Liver (tissue), 9 donors: ENCODE measurements around the gene TTC28. TPM values are rescaled to one million over a fixed set of nuclear protein-coding genes. Genes with fewer than 3 reads are reported as not detected.

Experiments used
- DNase-seq: peaks from one replicate; pipeline ENCODE4 v3.0.0-alpha.2; 2017; ENCODE audit warnings: low spot score
- H3K27ac ChIP-seq, 2 donors: one replicate each; pipeline ENCODE4 v1.7.0; 2013; ENCODE audit warnings: inconsistent platforms in 2 of 2, low read length in 2 of 2, control low read depth in 1 of 2, low read depth in 1 of 2, mild to moderate bottlenecking in 1 of 2
- H3K27me3 ChIP-seq, 4 donors: one replicate each; pipeline versions ENCODE4 v1.6.1 to v1.7.0; 2013; ENCODE audit warnings: low read length in 3 of 4, inconsistent platforms in 1 of 4, mild to moderate bottlenecking in 1 of 4, moderate library complexity in 1 of 4; ENCODE audit not compliant: control insufficient read depth in 4 of 4, insufficient read depth in 4 of 4
- H3K36me3 ChIP-seq, 4 donors: one replicate each; pipeline versions ENCODE4 v1.6.1 to v1.7.0; 2013; ENCODE audit warnings: low read length in 3 of 4, mild to moderate bottlenecking in 3 of 4, low read depth in 1 of 4, moderate library complexity in 1 of 4; ENCODE audit not compliant: control insufficient read depth in 4 of 4, insufficient read depth in 3 of 4
- H3K4me1 ChIP-seq, 4 donors: one replicate each; pipeline versions ENCODE4 v1.6.1 to v1.7.0; 2013; ENCODE audit warnings: low read length in 3 of 4, mild to moderate bottlenecking in 3 of 4, moderate library complexity in 1 of 4; ENCODE audit not compliant: control insufficient read depth in 4 of 4, insufficient read depth in 4 of 4
- H3K4me3 ChIP-seq, 3 donors: one replicate each; pipeline versions ENCODE4 v1.6.1 to v1.7.0; 2013; ENCODE audit warnings: low read length in 3 of 3, control low read depth in 1 of 3, low read depth in 1 of 3, mild to moderate bottlenecking in 1 of 3
- H3K9ac ChIP-seq, 2 donors: one replicate each; pipeline ENCODE4 v1.7.0; 2013; ENCODE audit warnings: low read length in 2 of 2, mild to moderate bottlenecking in 2 of 2, moderate library complexity in 2 of 2, control low read depth in 1 of 2, low read depth in 1 of 2
- H3K9me3 ChIP-seq, 4 donors: one replicate each; pipeline versions ENCODE4 v1.6.1 to v1.7.0; 2013; ENCODE audit warnings: low read length in 3 of 4; ENCODE audit not compliant: control insufficient read depth in 4 of 4
- ATF3 ChIP-seq: IDR thresholded peaks from 2 replicates; pipeline ENCODE4 v1.6.1; 2016; ENCODE audit warnings: antibody characterized with exemption
- CTCF ChIP-seq: fragments of 150-350 bp; IDR thresholded peaks from 2 replicates; pipeline ENCODE4 v1.5.1; 2017; ENCODE audit warnings: improper control_type of control experiment, low read depth, low read length; ENCODE audit not compliant: missing input control
- FOXA1 ChIP-seq: IDR thresholded peaks from 2 replicates; pipeline ENCODE4 v1.6.1; 2016; ENCODE audit warnings: antibody characterized with exemption
- FOXA2 ChIP-seq: IDR thresholded peaks from 2 replicates; pipeline ENCODE4 v1.6.1; 2016; ENCODE audit warnings: antibody characterized with exemption
- GABPA ChIP-seq, 2 donors: IDR thresholded peaks in 1 of 2; conservative IDR thresholded peaks in 1 of 2; 2 replicates each; pipeline ENCODE4 v1.6.1; 2016; ENCODE audit warnings: antibody characterized with exemption in 2 of 2, mild to moderate bottlenecking in 1 of 2, moderate library complexity in 1 of 2
- HNF4A ChIP-seq, 2 donors: conservative IDR thresholded peaks; 2 replicates each; pipeline ENCODE4 v1.6.1; 2016; ENCODE audit warnings: antibody characterized with exemption in 2 of 2, mild to moderate bottlenecking in 2 of 2
- HNF4G ChIP-seq: IDR thresholded peaks from 2 replicates; pipeline ENCODE4 v1.6.1; 2016; ENCODE audit warnings: antibody characterized with exemption
- JUND ChIP-seq, 2 donors: IDR thresholded peaks; 2 replicates each; pipeline ENCODE4 v1.6.1; 2016; ENCODE audit warnings: antibody characterized with exemption in 2 of 2
- MAX ChIP-seq: IDR thresholded peaks from 2 replicates; pipeline ENCODE4 v1.6.1; 2016; ENCODE audit warnings: antibody characterized with exemption
- NR2F2 ChIP-seq: IDR thresholded peaks from 2 replicates; pipeline ENCODE4 v1.6.1; 2016; ENCODE audit warnings: antibody characterized with exemption
- RAD21 ChIP-seq, 2 donors: IDR thresholded peaks; 2 replicates each; pipeline ENCODE4 v1.6.1; 2016; ENCODE audit warnings: antibody characterized with exemption in 2 of 2, mild to moderate bottlenecking in 2 of 2
- REST ChIP-seq: IDR thresholded peaks from 2 replicates; pipeline ENCODE4 v1.6.1; 2016; ENCODE audit warnings: antibody characterized with exemption, mild to moderate bottlenecking
- RXRA ChIP-seq, 2 donors: IDR thresholded peaks; 2 replicates each; pipeline ENCODE4 v1.6.1; 2017 to 2018; ENCODE audit warnings: antibody characterized with exemption in 2 of 2, mild to moderate bottlenecking in 1 of 2
- SP1 ChIP-seq: IDR thresholded peaks from 2 replicates; pipeline ENCODE4 v1.6.1; 2018; ENCODE audit warnings: antibody characterized with exemption, mild to moderate bottlenecking
- TAF1 ChIP-seq: conservative IDR thresholded peaks from 2 replicates; pipeline ENCODE4 v1.6.1; 2016; ENCODE audit warnings: antibody characterized with exemption, mild to moderate bottlenecking
- ZBTB33 ChIP-seq: IDR thresholded peaks from 2 replicates; pipeline ENCODE4 v1.6.1; 2016; ENCODE audit warnings: antibody characterized with exemption
- WGBS: extraction: QIAGEN DNeasy Blood & Tissue Kit; methylation state at CpG from one replicate; pipeline ENCODE4 v1.1.7; 2013; 5-methylcytosine and 5-hydroxymethylcytosine counted together
- polyA plus RNA-seq, 2 donors: library from polyadenylated mRNA; stranded (reverse) in 1 of 2; unstranded in 1 of 2; fragments of 200-250 nt in 1 of 2; fragments of >200 nt in 1 of 2; fragmentation: Nextera tagmentation in 1 of 2; extraction: Ambion mirVana in 1 of 2; gene quantifications; one replicate each; pipeline versions ENCODE4 v1.2.1 to v1.2.3, GENCODE V29; 2013 to 2015
- total RNA-seq, 2 donors: library from RNA; depleted of rRNA; stranded (reverse); fragments of >200 nt; gene quantifications; one replicate each; pipeline ENCODE4 v1.2.3, GENCODE V29; 2014
- donor health status: healthy.
- donor health status: healthy.
- donor health status: healthy.
- donor health status: healthy.
- donor health status: healthy.

Gene TTC28
- total and polyA plus RNA-seq, 4 donors = 4.2 to 19.4 (median 5.9) TPM

- no peaks in the 10 kb centered on the region for H3K27me3 ChIP-seq
- DNase-seq = no peak
- H3K4me3 ChIP-seq = no peak overlapping the region
- no peak overlapping the region for H3K27ac ChIP-seq
- TF ChIP-seq CTCF (no peak), FOXA2 (no peak), GABPA (IDR thresholded peaks at IDR 0.05 in 1 of 2, conservative IDR thresholded peaks at IDR 0.05 in 1 of 2) (no peak), ZBTB33 (no peak), NR2F2 (no peak), TAF1 (no peak)
- H3K36me3 ChIP-seq = no peaks in the 10 kb centered on the region
- peaks cover 0 to 3% (median under 1%) of the 10 kb centered on the region in 4 donors for H3K4me1 ChIP-seq
- no peaks in the 10 kb centered on the region for H3K9me3 ChIP-seq
- 90% methylated on average over 6 of the region's 6 CpGs for WGBS
- no peak overlapping the region for H3K9ac ChIP-seq
Measured at GRCh38 chr22:28148816-28149465, 530.7 kb downstream of the TTC28 start.

GRCh38 chr22:28147401-28147800, 532.2 kb downstream of the TTC28 start:
- H3K27ac ChIP-seq = no peak overlapping the region
- no peaks in the 10 kb centered on the region for H3K27me3 ChIP-seq
- no peaks in the 10 kb centered on the region for H3K36me3 ChIP-seq
- DNase-seq = no peak
- H3K4me1 ChIP-seq = peaks cover 0 to 3% (median under 1%) of the 10 kb centered on the region in 4 donors
- 91% methylated on average over 2 of the region's 2 CpGs for WGBS
- no peak overlapping the region for H3K4me3 ChIP-seq
- H3K9me3 ChIP-seq = no peaks in the 10 kb centered on the region
- no peak for TF ChIP-seq JUND (IDR thresholded peaks at IDR 0.05)
- TF ChIP-seq HNF4G = no peak
- TF ChIP-seq HNF4A (conservative IDR thresholded peaks at IDR 0.05) = no peak
- no peak for TF ChIP-seq ATF3
- no peak for TF ChIP-seq RAD21 (IDR thresholded peaks at IDR 0.05)
- TF ChIP-seq TAF1 = no peak
- no peak for TF ChIP-seq ZBTB33
- no peak for TF ChIP-seq RXRA (IDR thresholded peaks at IDR 0.05)
- no peak for TF ChIP-seq MAX
- TF ChIP-seq GABPA (IDR thresholded peaks at IDR 0.05 in 1 of 2, conservative IDR thresholded peaks at IDR 0.05 in 1 of 2) = no peak
- no peak for TF ChIP-seq REST
- no peak for TF ChIP-seq CTCF
- TF ChIP-seq SP1 = no peak
- TF ChIP-seq NR2F2 = no peak
- no peak for TF ChIP-seq FOXA1
- no peak overlapping the region for H3K9ac ChIP-seq
